Heart right ventricle (tissue), 16 donors: Measurements from ENCODE around the gene BLACAT1. TPM values are rescaled to one million over a fixed set of nuclear protein-coding genes. Genes with fewer than 3 reads are reported as not detected.

Source experiments
- ATAC-seq, 8 donors: fragments of 200-7000 bp; cut with Tn5 transposase; one replicate each; pipeline ENCODE4 v1.9.1; 2020; ENCODE audit warnings: mild to moderate bottlenecking in 8 of 8, moderate library complexity in 8 of 8, moderate number of reproducible peaks in 1 of 8
- DNase-seq, 2 donors: peaks; one replicate each; pipeline ENCODE4 v3.0.0-alpha.2; 2020
- H3K27ac ChIP-seq, 10 donors: fragments of 200-600 bp; sonication (generic) in 2 of 10; one replicate each; pipeline versions ENCODE4 v1.5.0 to v1.8.0; 2020 to 2022; ENCODE audit warnings: mild to moderate bottlenecking in 3 of 10
- H3K27me3 ChIP-seq, 7 donors: fragments of 200-600 bp; one replicate each; pipeline ENCODE4 v1.8.0; 2021 to 2022; ENCODE audit warnings: mild to moderate bottlenecking in 2 of 7
- H3K36me3 ChIP-seq, 9 donors: fragments of 200-600 bp; sonication (generic) in 1 of 9; one replicate each; pipeline versions ENCODE4 v1.5.0 to v1.8.0; 2020 to 2022; ENCODE audit warnings: mild to moderate bottlenecking in 2 of 9
- H3K4me1 ChIP-seq, 9 donors: fragments of 200-600 bp; sonication (generic) in 1 of 9; one replicate each; pipeline versions ENCODE4 v1.5.0 to v1.8.0; 2020 to 2022; ENCODE audit warnings: mild to moderate bottlenecking in 4 of 9
- H3K4me3 ChIP-seq, 10 donors: fragments of 200-600 bp; sonication (generic) in 2 of 10; one replicate each; pipeline versions ENCODE4 v1.5.0 to v1.8.0; 2020 to 2022; ENCODE audit warnings: mild to moderate bottlenecking in 7 of 10, moderate library complexity in 2 of 10
- H3K9me3 ChIP-seq, 11 donors: fragments of 200-600 bp in 10 of 11; sonication (generic) in 2 of 11; one replicate each; pipeline versions ENCODE4 v1.5.0 to v1.8.0; 2013 to 2022; ENCODE audit warnings: mild to moderate bottlenecking in 2 of 11, control low read depth in 1 of 11, moderate library complexity in 1 of 11
- WGBS, 2 donors: extraction: QIAGEN DNeasy Blood & Tissue Kit; methylation state at CpG; one replicate each; pipeline ENCODE4 v1.1.7; 2013; ENCODE audit warnings: inconsistent platforms in 1 of 2; 5-methylcytosine and 5-hydroxymethylcytosine counted together
- intact Hi-C, 10 donors: fragments of 100-400 bp; cut with DNase I; formaldehyde crosslinking; loops; one replicate each; pipeline versions ENCODE4 v1.11.1 to v1.14.2; 2022
- polyA plus RNA-seq, 2 donors: library from polyadenylated mRNA; stranded (reverse); fragments of 200-250 nt; gene quantifications; one replicate each; pipeline ENCODE4 v1.2.3, GENCODE V29; 2013
- total RNA-seq, 10 donors: library from RNA; stranded (reverse); fragmentation: NEBNext Ultra II Directional in 3 of 10; extraction: Animal tissue kit (Norgen Biotek cat#: 25700) in 3 of 10; gene quantifications; one replicate each; pipeline versions ENCODE4 v1.2.1 to v1.2.4, GENCODE V29; 2021 to 2023
- TF ChIP-seq, protein P1 (sequence below), 9 donors: fragments of 200-600 bp; sonication (generic) in 2 of 9; IDR thresholded peaks; one replicate each; pipeline versions ENCODE4 v1.5.0 to v1.8.0; 2021 to 2022; ENCODE audit warnings: antibody characterized with exemption in 9 of 9, mild to moderate bottlenecking in 5 of 9, moderate library complexity in 1 of 9
- donor health status: Arrhythmogenic right ventricular cardiomyopathy.
- donor health status: ischemic (EF 13 %, LVEDD 7.1; RV severe dilation, severe dysfunction).
- donor health status: healthy with polysubstance abuse.
- donor health status: DM: no; HTN: yes; CAD: no.
- donor health status: DM: no; HTN: no; CAD: no.
- donor health status: ischemic (EF 25% LVEDD 6.9; RV normal size, moderate dysfunction).
- donor health status: ischemic (EF 25% LVEDD 5.7; RV mildly dilated, moderate dysfunction).
- donor health status: healthy.
- donor health status: DM: yes; HTN: yes; CAD: no.
- donor health status: Ischemic cardiomyopathy.
- donor health status: ischemic (EF 35%, LVEDD 5.7; RV mildly dilated, moderate dysfunction).
- donor health status: nonischemic (EF 11% LVEDD 7.7; RV severe dilation, severe dysfunction).
- donor health status: DM: yes; HTN: yes; CAD: no.
- donor health status: PGD.
- donor health status: ischemic (EF 29% LVEDD 5.4; RV normal size, mild dysfunction).
- donor health status: nonischemic (EF 23%, LVEDD 6.1; RV moderate dilation, normal function).

BLACAT1 gene
- total and polyA plus RNA-seq, 12 donors, result 0.15 TPM; not detected in 11

DNA sequence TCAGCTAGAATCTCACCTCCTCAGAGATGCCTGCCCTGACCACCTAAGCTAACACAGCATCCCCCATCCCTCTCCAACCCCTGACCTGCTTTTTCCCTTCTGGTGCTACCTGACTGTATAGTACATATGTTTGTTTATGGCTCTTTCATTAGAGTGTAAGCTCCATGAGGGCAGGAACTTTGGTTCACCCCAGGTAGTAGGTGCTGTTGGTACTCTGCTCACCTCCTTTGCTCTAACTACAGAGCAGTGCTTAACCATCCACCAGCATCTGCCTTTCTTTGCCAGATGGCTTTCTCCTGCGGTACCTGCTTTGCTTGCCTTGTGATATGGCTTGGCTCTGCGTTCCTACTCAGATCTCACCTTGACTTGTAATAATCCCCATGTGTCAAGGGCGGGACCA lies 18.7 kb upstream of the BLACAT1 start:
- peaks cover 0 to 47% (median 22%) of the 10 kb centered on the region in 7 donors for H3K27me3 ChIP-seq
- TF ChIP-seq, protein P1, sequence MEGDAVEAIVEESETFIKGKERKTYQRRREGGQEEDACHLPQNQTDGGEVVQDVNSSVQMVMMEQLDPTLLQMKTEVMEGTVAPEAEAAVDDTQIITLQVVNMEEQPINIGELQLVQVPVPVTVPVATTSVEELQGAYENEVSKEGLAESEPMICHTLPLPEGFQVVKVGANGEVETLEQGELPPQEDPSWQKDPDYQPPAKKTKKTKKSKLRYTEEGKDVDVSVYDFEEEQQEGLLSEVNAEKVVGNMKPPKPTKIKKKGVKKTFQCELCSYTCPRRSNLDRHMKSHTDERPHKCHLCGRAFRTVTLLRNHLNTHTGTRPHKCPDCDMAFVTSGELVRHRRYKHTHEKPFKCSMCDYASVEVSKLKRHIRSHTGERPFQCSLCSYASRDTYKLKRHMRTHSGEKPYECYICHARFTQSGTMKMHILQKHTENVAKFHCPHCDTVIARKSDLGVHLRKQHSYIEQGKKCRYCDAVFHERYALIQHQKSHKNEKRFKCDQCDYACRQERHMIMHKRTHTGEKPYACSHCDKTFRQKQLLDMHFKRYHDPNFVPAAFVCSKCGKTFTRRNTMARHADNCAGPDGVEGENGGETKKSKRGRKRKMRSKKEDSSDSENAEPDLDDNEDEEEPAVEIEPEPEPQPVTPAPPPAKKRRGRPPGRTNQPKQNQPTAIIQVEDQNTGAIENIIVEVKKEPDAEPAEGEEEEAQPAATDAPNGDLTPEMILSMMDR (IDR thresholded peaks at IDR 0.05), result no peak
- H3K4me3 ChIP-seq, result no peak overlapping the region
- peaks cover 0 to 19% (median 0%) of the 10 kb centered on the region in 11 donors for H3K9me3 ChIP-seq
- no peak for ATAC-seq
- H3K4me1 ChIP-seq, result peaks cover 0 to 10% (median 4%) of the 10 kb centered on the region in 9 donors
- H3K36me3 ChIP-seq, result no peaks in the 10 kb centered on the region
- 90 to 91% methylated on average over 3 of the region's 3 CpGs for WGBS, 2 donors
- H3K27ac ChIP-seq, result no peak overlapping the region
- DNase-seq, result no peak
- intact Hi-C loops, result no loop called here

DNA sequence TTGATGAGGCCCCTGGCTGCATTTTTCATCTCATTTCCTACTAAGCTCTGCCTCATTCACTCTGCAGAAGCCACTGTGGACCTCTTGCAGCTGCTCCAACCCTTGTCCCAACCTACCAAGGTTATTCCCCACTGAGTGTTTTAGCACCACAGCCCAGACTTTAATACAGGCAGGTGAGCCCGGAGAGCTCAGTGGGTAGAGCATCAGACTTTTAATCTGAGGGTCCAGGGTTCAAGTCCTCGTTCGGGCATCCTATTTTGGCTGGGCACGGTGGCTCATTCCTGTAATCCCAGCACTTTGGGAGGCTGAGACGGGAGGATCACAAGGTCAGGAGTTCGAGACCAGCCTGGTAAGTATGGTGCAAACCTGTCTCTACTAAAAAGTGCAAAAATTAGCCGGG lies 18.1 kb upstream of the BLACAT1 start:
- Histone ChIP-seq H3K36me3 (no peaks in the 10 kb centered on the region), H3K27ac (no peak overlapping the region), H3K4me3 (no peak overlapping the region), H3K4me1 (peaks cover 0 to 10% (median 4%) of the 10 kb centered on the region in 9 donors), H3K9me3 (peaks cover 0 to 19% (median 0%) of the 10 kb centered on the region in 11 donors), H3K27me3 (peaks cover 0 to 46% (median 24%) of the 10 kb centered on the region in 7 donors)
- no peak for ATAC-seq
- no peak for DNase-seq
- WGBS, 2 donors, result 85 to 94% methylated on average over 7 of the region's 7 CpGs
- TF ChIP-seq, protein P1 (IDR thresholded peaks at IDR 0.05), result no peak
- intact Hi-C loops, result no loop called here

DNA sequence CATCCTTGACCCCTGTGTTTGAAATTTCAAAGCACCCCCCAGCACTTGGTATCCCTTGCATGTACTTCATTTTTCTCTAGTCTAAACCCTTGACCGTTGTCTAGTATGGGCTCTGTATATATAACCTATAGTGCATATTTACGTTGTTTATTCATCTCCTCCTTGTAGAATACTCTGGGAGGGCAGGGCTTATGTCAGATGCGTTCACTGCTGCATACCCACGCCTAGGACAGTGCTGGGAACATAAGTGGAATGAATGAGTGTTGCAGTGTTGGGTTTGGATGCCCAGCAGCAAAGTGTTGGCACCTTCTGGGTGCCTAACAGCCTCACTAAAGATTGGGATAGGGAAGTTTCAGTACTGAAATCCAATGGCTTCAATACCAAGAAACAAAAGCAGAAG lies 17.6 kb upstream of the BLACAT1 start:
- Histone ChIP-seq H3K4me3 (no peak overlapping the region), H3K27ac (no peak overlapping the region), H3K36me3 (no peaks in the 10 kb centered on the region), H3K9me3 (peaks cover 0 to 19% (median 0%) of the 10 kb centered on the region in 11 donors), H3K4me1 (peaks cover 0 to 10% (median 4%) of the 10 kb centered on the region in 9 donors), H3K27me3 (peaks cover 0 to 46% (median 26%) of the 10 kb centered on the region in 7 donors)
- intact Hi-C loops, result no loop called here
- ATAC-seq (no peak), DNase-seq (no peak)
- whole genome bisulfite sequencing, 2 donors, result 36 to 47% methylated on average over 4 of the region's 4 CpGs
- TF ChIP-seq, protein P1 (IDR thresholded peaks at IDR 0.05), result no peak

GRCh38 chr1:205472737-205473441 lies 17.0 kb upstream of the BLACAT1 start:
- H3K27me3 ChIP-seq, result peaks cover 0 to 44% (median 23%) of the 10 kb centered on the region in 7 donors
- H3K4me3 ChIP-seq, result no peak overlapping the region
- no peaks in the 10 kb centered on the region for H3K36me3 ChIP-seq
- intact Hi-C loops, result no loop called here
- WGBS, 2 donors, result 23 to 25% methylated on average over 13 of the region's 13 CpGs
- no peak overlapping the region for H3K27ac ChIP-seq
- DNase-seq (no peak), ATAC-seq (no peak)
- H3K4me1 ChIP-seq, result peaks cover 0 to 7% (median 4%) of the 10 kb centered on the region in 9 donors
- H3K9me3 ChIP-seq, result peaks cover 0 to 19% (median 0%) of the 10 kb centered on the region in 11 donors
- TF ChIP-seq, protein P1 (IDR thresholded peaks at IDR 0.05), result no peak
